Measurements from ENCODE around the gene AP1B1. TPM values are rescaled to one million over a fixed set of nuclear protein-coding genes. Genes with fewer than 3 reads are reported as not detected.

The AP1B1 gene
- 9.7 and 10.2 TPM in 2 replicates for polyA plus RNA-seq

GRCh38 chr22:29387921-29388758 lies at the start of gene AP1B1:
TSS of gene AP1B1 (minus strand) at chr22:29388570. CDS start at chr22:29367243, 21,327 bp downstream.

GRCh38 chr22:29315286-29316140 lies 72.9 kb downstream of the AP1B1 start, which contains the start of gene RASL10A:
TSS of gene RASL10A (minus strand) at chr22:29315697. CDS start at chr22:29315246, 451 bp downstream.

GRCh38 chr22:29306175-29306834 lies 82.1 kb downstream of the AP1B1 start, which contains the start of gene GAS2L1:
TSS of gene GAS2L1 (plus strand) at chr22:29306650. CDS start at chr22:29308106, 1,456 bp downstream.

Other genes starting within 250 kb of the AP1B1 start
- 0.98 TPM in 1 of 2 replicates, not detected in the other for gene EMID1, start 182.7 kb downstream of the AP1B1 start, polyA plus RNA-seq
- 1.7 and 3.4 TPM in 2 replicates for gene RHBDD3, start 120.6 kb downstream of the AP1B1 start, polyA plus RNA-seq
- 79.8 and 106 TPM in 2 replicates for gene EWSR1, start 120.3 kb downstream of the AP1B1 start, polyA plus RNA-seq
- 1.5 and 3.3 TPM in 2 replicates for gene GAS2L1, start 81.9 kb downstream of the AP1B1 start, polyA plus RNA-seq
- 9.5 TPM in 1 of 2 replicates, not detected in the other for gene RASL10A, start 72.9 kb downstream of the AP1B1 start, polyA plus RNA-seq
- not detected in 2 replicates for gene RFPL1, start 50.0 kb upstream of the AP1B1 start, polyA plus RNA-seq
- gene NEFH, start 91.6 kb upstream of the AP1B1 start, polyA plus RNA-seq = 343 and 353 TPM in 2 replicates
- gene THOC5, start 165.2 kb upstream of the AP1B1 start, polyA plus RNA-seq = 5.8 and 15.3 TPM in 2 replicates
- 18.9 and 39.4 TPM in 2 replicates for gene NIPSNAP1, start 192.5 kb upstream of the AP1B1 start, polyA plus RNA-seq
- 5.0 TPM in 2 replicates for gene NF2, start 215.1 kb upstream of the AP1B1 start, polyA plus RNA-seq